ENCODE measurements around the gene KLHL4.
"Not testable (repeated sequence)": the region's sequence is repeated elsewhere in the genome, so short reads cannot be mapped to it uniquely, and the experiment has no call there.

KLHL4 gene

GRCh38 chrX:87661761-87662160 is 144.2 kb downstream of the KLHL4 start:
- no peaks in the 10 kb centered on the region for H3K36me3 ChIP-seq (ENCODE audit: insufficient read depth, low read depth, low read length)
- no peak overlapping the region for H3K27ac ChIP-seq (ENCODE audit: low read length)

GRCh38 chrX:87663421-87663820 is 145.8 kb downstream of the KLHL4 start:
- H3K36me3 ChIP-seq (ENCODE audit: insufficient read depth, low read depth, low read length): no peaks in the 10 kb centered on the region
- H3K27me3 ChIP-seq (ENCODE audit: insufficient read depth, low read length): no peaks in the 10 kb centered on the region
- no peak overlapping the region for H3K9ac ChIP-seq (ENCODE audit: low read depth, low read length)
- no peaks in the 10 kb centered on the region for H3K4me1 ChIP-seq (ENCODE audit: insufficient read depth, low read length)
- no peak overlapping the region for H3K4me3 ChIP-seq (ENCODE audit: low read length)
- H3K9me3 ChIP-seq (ENCODE audit: insufficient read depth, low read depth, low read length): no peaks in the 10 kb centered on the region
- no peak overlapping the region for H3K27ac ChIP-seq (ENCODE audit: low read length)

More at GRCh38 chrX:87661761-87662160, 144.2 kb downstream of the KLHL4 start:
- Histone ChIP-seq H3K4me3 (ENCODE audit: low read length) (no peak overlapping the region), H3K9me3 (ENCODE audit: insufficient read depth, low read depth, low read length) (no peaks in the 10 kb centered on the region), H3K9ac (ENCODE audit: low read depth, low read length) (no peak overlapping the region), H3K27me3 (ENCODE audit: insufficient read depth, low read length) (no peaks in the 10 kb centered on the region), H3K4me1 (ENCODE audit: insufficient read depth, low read length) (no peaks in the 10 kb centered on the region)

- no peak overlapping the region for H3K9ac ChIP-seq (ENCODE audit: low read depth, low read length)
- H3K27me3 ChIP-seq (ENCODE audit: insufficient read depth, low read length): no peaks in the 10 kb centered on the region
- H3K4me1 ChIP-seq (ENCODE audit: insufficient read depth, low read length): no peaks in the 10 kb centered on the region
- no peak overlapping the region for H3K27ac ChIP-seq (ENCODE audit: low read length)
- H3K9me3 ChIP-seq (ENCODE audit: insufficient read depth, low read depth, low read length): no peaks in the 10 kb centered on the region
- no peaks in the 10 kb centered on the region for H3K36me3 ChIP-seq (ENCODE audit: insufficient read depth, low read depth, low read length)
- H3K4me3 ChIP-seq (ENCODE audit: low read length): no peak overlapping the region
Observed at GRCh38 chrX:87664381-87664780, 146.8 kb downstream of the KLHL4 start.

DNA sequence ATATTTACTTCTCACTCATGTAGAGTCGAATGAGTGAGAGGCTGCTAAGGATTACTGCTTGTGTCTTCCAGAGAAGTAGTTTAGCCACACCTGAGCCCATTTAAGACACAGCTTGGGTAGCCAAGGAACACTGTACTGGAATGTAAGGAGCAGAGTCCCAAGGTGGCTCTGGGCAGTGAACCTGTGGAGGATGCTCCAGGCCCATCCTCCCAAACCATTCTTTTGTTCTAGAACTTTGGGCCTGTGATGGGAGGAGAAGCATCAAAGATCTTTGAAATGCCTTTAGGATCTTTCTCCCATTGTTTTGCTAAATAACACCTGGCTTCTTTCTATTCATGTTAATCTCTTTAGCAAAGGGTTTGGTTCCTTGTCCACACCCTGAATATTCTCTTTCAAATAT is 162.2 kb downstream of the KLHL4 start:
- no peak overlapping the region for H3K9ac ChIP-seq (ENCODE audit: low read depth, low read length)
- no peak overlapping the region for H3K27ac ChIP-seq (ENCODE audit: low read length)
- H3K4me1 ChIP-seq (ENCODE audit: insufficient read depth, low read length): peaks cover 6% of the 10 kb centered on the region; the same call in 1 of the 2 replicates
- H3K4me3 ChIP-seq (ENCODE audit: low read length): 0 out of 2 replicates have a peak overlapping the region, but pooled peaks have one; percentile 3
- no peaks in the 10 kb centered on the region for H3K36me3 ChIP-seq (ENCODE audit: insufficient read depth, low read depth, low read length)
- no peaks in the 10 kb centered on the region for H3K9me3 ChIP-seq (ENCODE audit: insufficient read depth, low read depth, low read length)
- no peaks in the 10 kb centered on the region for H3K27me3 ChIP-seq (ENCODE audit: insufficient read depth, low read length)

GRCh38 chrX:87687703-87688102 is 170.1 kb downstream of the KLHL4 start:
- peak overlapping the region; percentile 61 for H3K9ac ChIP-seq (ENCODE audit: low read depth, low read length)
- no peaks in the 10 kb centered on the region; the same call in 1 of the 2 replicates for H3K36me3 ChIP-seq (ENCODE audit: insufficient read depth, low read depth, low read length)
- no peaks in the 10 kb centered on the region for H3K27me3 ChIP-seq (ENCODE audit: insufficient read depth, low read length)
- H3K4me3 ChIP-seq (ENCODE audit: low read length): 0 out of 2 replicates have a peak overlapping the region, but pooled peaks have one; percentile 9
- H3K4me1 ChIP-seq (ENCODE audit: insufficient read depth, low read length): peaks cover 7% of the 10 kb centered on the region; the same call in 1 of the 2 replicates
- H3K27ac ChIP-seq (ENCODE audit: low read length): peak overlapping the region; percentile 56
- H3K9me3 ChIP-seq (ENCODE audit: insufficient read depth, low read depth, low read length): no peaks in the 10 kb centered on the region

- H3K36me3 ChIP-seq (ENCODE audit: insufficient read depth, low read depth, low read length); H3K9me3 ChIP-seq (ENCODE audit: insufficient read depth, low read depth, low read length); H3K27me3 ChIP-seq (ENCODE audit: insufficient read depth, low read length); H3K4me1 ChIP-seq (ENCODE audit: insufficient read depth, low read length): not testable (repeated sequence)
- Histone ChIP-seq H3K9ac (ENCODE audit: low read depth, low read length) (peak overlapping the region; percentile 61; the same call in 1 of the 2 replicates), H3K4me3 (ENCODE audit: low read length) (0 out of 2 replicates have a peak overlapping the region, but pooled peaks have one; percentile 9), H3K27ac (ENCODE audit: low read length) (peak overlapping the region; percentile 56)
Observed at GRCh38 chrX:87688113-87688748, 170.6 kb downstream of the KLHL4 start.

GRCh38 chrX:87689218-87689617 is 171.6 kb downstream of the KLHL4 start:
- H3K4me3 ChIP-seq (ENCODE audit: low read length); H3K27ac ChIP-seq (ENCODE audit: low read length); H3K27me3 ChIP-seq (ENCODE audit: insufficient read depth, low read length); H3K9ac ChIP-seq (ENCODE audit: low read depth, low read length); H3K4me1 ChIP-seq (ENCODE audit: insufficient read depth, low read length); H3K36me3 ChIP-seq (ENCODE audit: insufficient read depth, low read depth, low read length); H3K9me3 ChIP-seq (ENCODE audit: insufficient read depth, low read depth, low read length): not testable (repeated sequence)

GRCh38 chrX:87693204-87693603 is 175.6 kb downstream of the KLHL4 start:
- Histone ChIP-seq H3K4me1 (ENCODE audit: insufficient read depth, low read length) (no peaks in the 10 kb centered on the region), H3K4me3 (ENCODE audit: low read length) (no peak overlapping the region), H3K36me3 (ENCODE audit: insufficient read depth, low read depth, low read length) (no peaks in the 10 kb centered on the region), H3K27ac (ENCODE audit: low read length) (no peak overlapping the region), H3K27me3 (ENCODE audit: insufficient read depth, low read length) (no peaks in the 10 kb centered on the region), H3K9me3 (ENCODE audit: insufficient read depth, low read depth, low read length) (no peaks in the 10 kb centered on the region), H3K9ac (ENCODE audit: low read depth, low read length) (no peak overlapping the region)

GRCh38 chrX:87697409-87697808 is 179.8 kb downstream of the KLHL4 start:
- H3K36me3 ChIP-seq (ENCODE audit: insufficient read depth, low read depth, low read length): no peaks in the 10 kb centered on the region
- H3K4me3 ChIP-seq (ENCODE audit: low read length): no peak overlapping the region
- no peak overlapping the region for H3K27ac ChIP-seq (ENCODE audit: low read length)
- no peaks in the 10 kb centered on the region for H3K27me3 ChIP-seq (ENCODE audit: insufficient read depth, low read length)
- H3K4me1 ChIP-seq (ENCODE audit: insufficient read depth, low read length): no peaks in the 10 kb centered on the region
- no peaks in the 10 kb centered on the region for H3K9me3 ChIP-seq (ENCODE audit: insufficient read depth, low read depth, low read length)
- H3K9ac ChIP-seq (ENCODE audit: low read depth, low read length): no peak overlapping the region

DNA sequence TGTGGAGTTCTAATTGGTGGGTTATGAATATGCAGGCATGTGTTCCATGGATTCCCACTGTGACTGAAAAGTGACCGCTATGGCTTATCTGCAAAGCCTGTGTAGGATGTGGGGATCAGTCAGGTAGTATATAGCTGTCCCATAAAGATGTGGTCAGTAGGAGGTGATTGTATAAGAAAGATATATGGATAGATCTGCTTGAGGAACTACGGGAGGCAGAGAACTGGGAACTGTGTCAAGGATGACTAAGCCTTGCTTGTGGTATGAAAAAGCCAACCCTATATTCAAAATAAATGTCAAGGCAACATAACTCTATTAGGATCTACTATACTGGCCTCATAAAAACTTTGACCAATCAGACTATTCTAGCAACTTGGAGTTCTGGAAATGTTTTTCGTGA is 185.2 kb downstream of the KLHL4 start:
- no peak overlapping the region for H3K27ac ChIP-seq (ENCODE audit: low read length)
- H3K4me3 ChIP-seq (ENCODE audit: low read length): no peak overlapping the region
- no peak overlapping the region for H3K9ac ChIP-seq (ENCODE audit: low read depth, low read length)
- H3K36me3 ChIP-seq (ENCODE audit: insufficient read depth, low read depth, low read length): no peaks in the 10 kb centered on the region
- no peaks in the 10 kb centered on the region for H3K4me1 ChIP-seq (ENCODE audit: insufficient read depth, low read length)
- H3K27me3 ChIP-seq (ENCODE audit: insufficient read depth, low read length): no peaks in the 10 kb centered on the region
- no peaks in the 10 kb centered on the region for H3K9me3 ChIP-seq (ENCODE audit: insufficient read depth, low read depth, low read length)

- not testable (repeated sequence) for H3K27me3 ChIP-seq (ENCODE audit: insufficient read depth, low read length); H3K36me3 ChIP-seq (ENCODE audit: insufficient read depth, low read depth, low read length); H3K9me3 ChIP-seq (ENCODE audit: insufficient read depth, low read depth, low read length); H3K4me3 ChIP-seq (ENCODE audit: low read length); H3K27ac ChIP-seq (ENCODE audit: low read length); H3K9ac ChIP-seq (ENCODE audit: low read depth, low read length); H3K4me1 ChIP-seq (ENCODE audit: insufficient read depth, low read length)
Observed at GRCh38 chrX:87703469-87703868, 185.9 kb downstream of the KLHL4 start.

DNA sequence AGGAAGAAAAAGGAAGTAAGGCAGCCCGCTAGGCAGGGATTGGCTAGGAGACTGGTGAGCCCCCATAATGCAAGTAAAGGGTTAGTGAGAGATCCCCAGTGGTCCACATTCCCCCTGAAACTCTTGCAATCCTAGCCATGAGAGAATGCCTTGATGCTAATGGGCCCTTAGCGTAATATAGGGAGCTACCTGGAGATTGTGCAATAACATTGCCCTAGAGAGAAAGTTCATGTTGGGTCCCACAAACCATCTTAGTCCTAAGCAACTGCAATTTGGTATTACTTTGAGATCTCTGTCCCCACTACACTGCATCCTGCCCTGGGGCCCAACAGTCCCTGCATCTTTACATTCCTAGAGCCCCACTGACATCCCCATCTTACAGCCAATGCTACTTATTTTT is 188.5 kb downstream of the KLHL4 start:
- no peak overlapping the region for H3K4me3 ChIP-seq (ENCODE audit: low read length)
- no peak overlapping the region for H3K9ac ChIP-seq (ENCODE audit: low read depth, low read length)
- no peaks in the 10 kb centered on the region for H3K36me3 ChIP-seq (ENCODE audit: insufficient read depth, low read depth, low read length)
- H3K4me1 ChIP-seq (ENCODE audit: insufficient read depth, low read length): no peaks in the 10 kb centered on the region
- H3K27ac ChIP-seq (ENCODE audit: low read length): no peak overlapping the region
- H3K9me3 ChIP-seq (ENCODE audit: insufficient read depth, low read depth, low read length): peaks cover 13% of the 10 kb centered on the region
- no peaks in the 10 kb centered on the region for H3K27me3 ChIP-seq (ENCODE audit: insufficient read depth, low read length)

All from iPS-20b (cell line).